Spleen (tissue), 11 donors: Measurements from ENCODE around the gene NDUFC2. TPM values are rescaled to one million over a fixed set of nuclear protein-coding genes. Genes with fewer than 3 reads are reported as not detected.
"Not testable (repeated sequence)": the region's sequence is repeated elsewhere in the genome, so short reads cannot be mapped to it uniquely, and the experiment has no call there.

Source experiments
- DNase-seq: peaks from one replicate; pipeline ENCODE4 v3.0.0-alpha.2; 2020
- H3K27ac ChIP-seq, 8 donors: fragments of 200-600 bp; sonication (generic) in 7 of 8; 1 replicate in 4 of 8; 2 replicates in 4 of 8; pipeline versions ENCODE4 v1.5.0 to v1.8.0; 2016 to 2021; ENCODE audit warnings: inconsistent platforms in 4 of 8, mild to moderate bottlenecking in 4 of 8, moderate library complexity in 1 of 8
- H3K27me3 ChIP-seq, 7 donors: fragments of 200-600 bp; sonication (generic) in 6 of 7; replicated peaks in 1 of 7; 1 replicate in 4 of 7; 2 replicates in 3 of 7; pipeline versions ENCODE4 v1.5.0 to v1.8.0; 2016 to 2021; ENCODE audit warnings: inconsistent platforms in 3 of 7, mild to moderate bottlenecking in 1 of 7
- H3K36me3 ChIP-seq, 6 donors: fragments of 200-600 bp; sonication (generic) in 5 of 6; 1 replicate in 4 of 6; 2 replicates in 2 of 6; pipeline versions ENCODE4 v1.5.0 to v1.8.0; 2016 to 2021; ENCODE audit warnings: inconsistent platforms in 2 of 6
- H3K4me1 ChIP-seq, 6 donors: fragments of 200-600 bp; sonication (generic) in 5 of 6; 1 replicate in 3 of 6; 2 replicates in 3 of 6; pipeline versions ENCODE4 v1.5.0 to v1.8.0; 2016 to 2021; ENCODE audit warnings: inconsistent platforms in 3 of 6
- H3K4me3 ChIP-seq, 8 donors: fragments of 200-600 bp; sonication (generic) in 7 of 8; 1 replicate in 4 of 8; 2 replicates in 4 of 8; pipeline versions ENCODE4 v1.5.0 to v1.8.0; 2016 to 2021; ENCODE audit warnings: inconsistent platforms in 4 of 8, mild to moderate bottlenecking in 4 of 8, moderate library complexity in 2 of 8
- H3K9me3 ChIP-seq, 8 donors: fragments of 200-600 bp; sonication (generic) in 7 of 8; 1 replicate in 4 of 8; 2 replicates in 4 of 8; pipeline versions ENCODE4 v1.5.0 to v1.8.0; 2016 to 2021; ENCODE audit warnings: inconsistent platforms in 4 of 8
- POLR2A ChIP-seq, 3 donors: fragments of 450-650 bp; IDR thresholded peaks; one replicate each; pipeline ENCODE4 v1.5.1; 2017; ENCODE audit warnings: antibody characterized with exemption in 3 of 3, mild to moderate bottlenecking in 1 of 3
- POLR2AphosphoS5 ChIP-seq, 3 donors: sonication (generic); formaldehyde crosslinking; IDR thresholded peaks; one replicate each; pipeline ENCODE4 v1.5.1; 2017; ENCODE audit warnings: antibody characterized with exemption in 3 of 3
- WGBS, 5 donors: extraction: QIAGEN DNeasy Blood & Tissue Kit in 3 of 5; methylation state at CpG; one replicate each; pipeline versions ENCODE4 v1.1.5 to v1.1.7; 2013 to 2018; 5-methylcytosine and 5-hydroxymethylcytosine counted together
- intact Hi-C: fragments of 100-400 bp; cut with DNase I; formaldehyde crosslinking; loops from one replicate; pipeline ENCODE4 v1.15.0; 2023; ENCODE audit warnings: low total_unique reads
- polyA plus RNA-seq, 3 donors: library from polyadenylated mRNA; stranded (reverse); fragments of 200-250 nt; gene quantifications; one replicate each; pipeline ENCODE4 v1.2.1, GENCODE V29; 2013
- total RNA-seq, 7 donors: library from RNA; depleted of rRNA in 3 of 7; stranded (reverse); fragments of >200 nt in 3 of 7; fragmentation: NEBNext Ultra II Directional in 4 of 7; extraction: Animal tissue kit (Norgen Biotek cat#: 25700) in 4 of 7; gene quantifications; one replicate each; pipeline versions ENCODE4 v1.1.0 to v1.2.1, GENCODE V29; 2016 to 2021
- TF ChIP-seq, protein P1 (sequence below), 11 experiments: fragments of 200-600 bp in 7 of 11; fragments of 450-650 bp in 4 of 11; sonication (generic) in 4 of 11; IDR thresholded peaks in 8 of 11; conservative IDR thresholded peaks in 3 of 11; 1 replicate in 7 of 11; 2 replicates in 4 of 11; pipeline versions ENCODE4 v1.4.0 to v1.8.0; 2016 to 2021; ENCODE audit warnings: antibody characterized with exemption in 11 of 11, inconsistent platforms in 4 of 11, mild to moderate bottlenecking in 1 of 11
- donor health status: healthy with polysubstance abuse.
- donor health status: DM: no; HTN: no; CAD: no; lungs with moderate emphysema.
- donor health status: DM: no; HTN: no; CAD: no.
- donor health status: Bipolar disorder and iron deficiency.
- donor health status: healthy.
- donor health status: DM: no; HTN: no; CAD: no.
- donor health status: DM: yes; HTN: yes; CAD: no.

Gene NDUFC2
- total and polyA plus RNA-seq, 10 donors = 44.1 to 135 (median 94.9) TPM

DNA sequence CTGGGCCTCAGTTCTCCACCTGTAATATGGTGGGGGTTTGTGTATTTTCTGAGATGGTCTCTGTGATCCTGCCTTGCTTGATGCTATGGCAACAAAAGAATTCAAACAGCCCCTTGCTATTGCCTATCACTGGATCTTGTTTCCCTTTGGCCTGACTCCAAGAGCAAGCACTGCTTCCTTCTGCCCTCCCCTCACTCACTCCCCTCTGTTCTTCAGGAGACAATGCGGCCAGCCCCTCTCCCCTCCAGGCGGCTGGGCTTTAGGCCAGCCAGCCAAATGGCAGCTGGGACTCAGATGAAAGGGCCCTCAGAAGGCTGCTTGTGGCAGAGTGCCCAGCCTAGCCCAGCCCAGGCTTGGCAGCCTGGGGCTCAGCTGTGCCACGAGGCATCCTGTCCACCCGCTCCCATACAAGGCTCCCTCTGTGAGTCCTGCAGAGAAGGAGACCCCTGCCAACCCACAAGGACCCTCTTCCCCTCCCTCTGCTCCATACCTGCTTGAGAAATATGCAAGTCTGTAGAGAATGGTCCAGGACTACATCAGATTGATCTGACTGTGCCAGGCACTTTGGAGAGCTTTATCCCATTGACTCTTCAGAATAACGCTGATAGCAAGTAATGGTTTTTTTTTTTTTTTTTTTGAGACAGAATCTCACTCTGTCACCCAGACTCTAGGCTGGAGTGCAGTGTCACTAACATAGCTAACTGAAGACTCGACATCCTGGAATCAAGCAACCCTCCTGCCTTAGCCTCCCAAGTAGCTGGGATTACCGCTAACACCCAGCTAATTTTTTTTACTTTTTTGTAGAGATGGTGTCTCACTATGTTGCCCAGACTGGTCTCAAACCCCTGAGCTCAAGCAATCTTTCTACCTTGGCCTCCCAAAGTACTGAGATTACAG, 49.0 kb downstream of the NDUFC2 start:
- Histone ChIP-seq H3K4me1 (peaks cover 0 to 12% (median 0%) of the 10 kb centered on the region in 6 donors), H3K27me3 (no peaks in the 10 kb centered on the region), H3K27ac (no peak overlapping the region), H3K9me3 (no peaks in the 10 kb centered on the region), H3K4me3 (no peak overlapping the region), H3K36me3 (no peaks in the 10 kb centered on the region)
- 42 to 47% (median 43%) methylated on average over 5 to 7 of the region's 7 CpGs for WGBS, 5 donors
- TF ChIP-seq POLR2A (IDR thresholded peaks at IDR 0.05) = no peak
- TF ChIP-seq POLR2AphosphoS5 (IDR thresholded peaks at IDR 0.05) = no peak
- TF ChIP-seq, protein P1, sequence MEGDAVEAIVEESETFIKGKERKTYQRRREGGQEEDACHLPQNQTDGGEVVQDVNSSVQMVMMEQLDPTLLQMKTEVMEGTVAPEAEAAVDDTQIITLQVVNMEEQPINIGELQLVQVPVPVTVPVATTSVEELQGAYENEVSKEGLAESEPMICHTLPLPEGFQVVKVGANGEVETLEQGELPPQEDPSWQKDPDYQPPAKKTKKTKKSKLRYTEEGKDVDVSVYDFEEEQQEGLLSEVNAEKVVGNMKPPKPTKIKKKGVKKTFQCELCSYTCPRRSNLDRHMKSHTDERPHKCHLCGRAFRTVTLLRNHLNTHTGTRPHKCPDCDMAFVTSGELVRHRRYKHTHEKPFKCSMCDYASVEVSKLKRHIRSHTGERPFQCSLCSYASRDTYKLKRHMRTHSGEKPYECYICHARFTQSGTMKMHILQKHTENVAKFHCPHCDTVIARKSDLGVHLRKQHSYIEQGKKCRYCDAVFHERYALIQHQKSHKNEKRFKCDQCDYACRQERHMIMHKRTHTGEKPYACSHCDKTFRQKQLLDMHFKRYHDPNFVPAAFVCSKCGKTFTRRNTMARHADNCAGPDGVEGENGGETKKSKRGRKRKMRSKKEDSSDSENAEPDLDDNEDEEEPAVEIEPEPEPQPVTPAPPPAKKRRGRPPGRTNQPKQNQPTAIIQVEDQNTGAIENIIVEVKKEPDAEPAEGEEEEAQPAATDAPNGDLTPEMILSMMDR (IDR thresholded peaks at IDR 0.05 in 8 of 11, conservative IDR thresholded peaks at IDR 0.05 in 3 of 11) = no peak
- intact Hi-C loops = no loop called here
- DNase-seq = no peak

DNA sequence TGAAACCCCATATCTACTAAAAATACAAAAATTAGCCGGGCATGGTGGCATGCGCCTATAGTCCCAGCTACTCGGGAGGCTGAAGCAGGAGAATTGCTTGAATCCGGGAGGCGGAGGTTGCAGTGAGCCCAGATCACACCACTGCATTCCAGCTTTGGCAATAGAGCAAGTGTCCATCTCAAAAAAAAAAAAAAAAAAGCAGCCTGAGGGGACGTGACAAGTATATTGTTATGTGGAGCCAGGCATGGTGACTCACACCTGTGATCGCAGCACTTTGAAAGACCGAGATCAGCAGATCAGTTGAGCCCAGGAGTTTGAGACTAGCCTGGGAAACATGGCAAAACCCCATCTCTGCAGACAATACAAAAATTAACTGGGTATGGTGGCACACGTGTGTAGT, 51.2 kb downstream of the NDUFC2 start:
- H3K9me3 ChIP-seq, H3K27me3 ChIP-seq, DNase-seq, H3K27ac ChIP-seq, H3K36me3 ChIP-seq, H3K4me3 ChIP-seq, intact Hi-C loops: not testable (repeated sequence)
- 89 to 94% (median 92%) methylated on average over 9 of the region's 9 CpGs for WGBS, 5 donors
- peaks cover 0 to 12% (median 0%) of the 10 kb centered on the region in 6 donors for H3K4me1 ChIP-seq

DNA sequence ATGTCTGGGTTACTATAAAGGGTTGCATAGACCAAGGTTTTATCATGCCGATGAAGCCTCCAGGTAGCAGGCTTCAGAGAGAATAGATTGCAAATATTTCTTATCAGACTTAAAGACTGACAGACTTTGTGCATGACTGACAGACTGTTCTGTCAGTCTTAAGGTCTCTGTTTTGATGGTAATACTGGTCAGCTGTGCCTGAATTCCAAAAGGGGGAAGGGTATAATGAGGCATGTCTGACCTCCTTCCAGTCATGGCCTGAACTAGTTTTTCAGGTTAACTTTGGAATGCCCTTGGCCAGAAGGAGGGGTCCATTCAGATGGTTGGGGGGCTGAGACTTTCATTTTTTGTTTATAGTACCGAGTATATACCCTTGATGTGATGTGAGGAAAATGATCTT, 51.9 kb downstream of the NDUFC2 start:
- no peak for TF ChIP-seq POLR2AphosphoS5 (IDR thresholded peaks at IDR 0.05)
- TF ChIP-seq POLR2A (IDR thresholded peaks at IDR 0.05) = no peak
- TF ChIP-seq, protein P1 (IDR thresholded peaks at IDR 0.05 in 8 of 11, conservative IDR thresholded peaks at IDR 0.05 in 3 of 11) = no peak
- DNase-seq = no peak
- Histone ChIP-seq H3K4me3 (no peak overlapping the region), H3K36me3 (no peaks in the 10 kb centered on the region), H3K9me3 (no peaks in the 10 kb centered on the region), H3K4me1 (peaks cover 0 to 18% (median 3%) of the 10 kb centered on the region in 6 donors), H3K27ac (no peak overlapping the region), H3K27me3 (peaks cover 0 to 11% (median 4%) of the 10 kb centered on the region in 7 donors)
- intact Hi-C loops = no loop called here
- WGBS, 5 donors = 85 to 95% (median 92%) methylated on average over 2 of the region's 2 CpGs

DNA sequence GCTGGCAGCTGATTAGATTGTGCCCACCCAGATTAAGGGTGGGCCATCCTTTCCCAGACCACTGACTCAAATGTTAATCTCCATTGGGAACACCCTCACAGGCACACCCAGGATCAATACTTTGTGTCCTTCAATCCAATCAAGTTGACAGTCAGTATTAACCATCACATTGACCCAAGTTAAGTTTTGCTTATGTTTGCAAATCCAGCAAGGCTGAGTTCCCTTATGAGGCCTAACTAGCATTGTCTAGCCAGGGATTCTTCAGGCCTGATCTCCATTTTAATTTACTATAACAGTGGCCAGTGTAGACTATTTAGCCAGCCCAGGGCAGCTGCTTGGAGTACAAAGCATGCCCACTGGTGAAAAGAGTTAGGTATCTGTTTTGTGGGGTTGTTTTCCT, 54.3 kb downstream of the NDUFC2 start:
- no peak for DNase-seq
- Histone ChIP-seq H3K4me3 (no peak overlapping the region), H3K36me3 (no peaks in the 10 kb centered on the region), H3K4me1 (peaks cover 0 to 8% (median 3%) of the 10 kb centered on the region in 6 donors), H3K27me3 (peaks cover 0 to 20% (median 8%) of the 10 kb centered on the region in 7 donors), H3K27ac (no peak overlapping the region), H3K9me3 (no peaks in the 10 kb centered on the region)
- TF ChIP-seq POLR2A (IDR thresholded peaks at IDR 0.05) (no peak), POLR2AphosphoS5 (IDR thresholded peaks at IDR 0.05) (no peak)
- TF ChIP-seq, protein P1 (IDR thresholded peaks at IDR 0.05 in 8 of 11, conservative IDR thresholded peaks at IDR 0.05 in 3 of 11) = no peak
- intact Hi-C loops = no loop called here
